Measurements from ENCODE around the gene USP10. TPM values are rescaled to one million over a fixed set of nuclear protein-coding genes. Genes with fewer than 3 reads are reported as not detected.
A peak's percentile ranks its signal among the peaks of the same experiment; 100 is the strongest.

USP10 gene
- total RNA-seq, 1 experiment from 2014 or later = 203 TPM

DNA sequence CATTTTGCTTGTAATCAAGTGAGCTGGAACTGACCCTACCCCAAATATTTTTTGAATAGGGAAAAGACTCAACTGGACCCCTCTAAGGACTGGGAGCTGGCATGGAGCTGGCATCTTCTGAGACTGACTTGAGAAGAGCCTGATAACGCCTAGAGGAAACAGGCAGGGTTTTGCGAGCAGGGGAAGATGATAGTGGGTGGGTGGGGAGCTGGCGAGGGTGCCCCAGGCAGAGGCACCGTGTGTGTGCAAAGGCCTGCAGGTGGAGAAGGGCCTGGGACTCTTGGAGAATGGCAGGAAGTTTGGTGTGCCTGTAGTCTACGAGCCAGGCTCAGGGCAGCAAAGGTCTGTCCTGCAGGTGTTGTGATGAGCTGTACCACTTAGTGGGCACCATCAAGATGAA lies 124.1 kb downstream of the USP10 start:
- H3K9ac ChIP-seq (ENCODE audit: extremely low read depth, insufficient read length, low read length) = no peak overlapping the region
- no peaks in the 10 kb centered on the region for H3K9me3 ChIP-seq (ENCODE audit: control insufficient read depth, low read depth, low read length)
- H3K23me2 ChIP-seq (ENCODE audit: insufficient read length, low read depth, low read length, poor library complexity, severe bottlenecking) = no peaks in the 10 kb centered on the region
- H3K27ac ChIP-seq (ENCODE audit: insufficient read length, low read depth, low read length) = no peak overlapping the region
- no peak overlapping the region for H4K5ac ChIP-seq (ENCODE audit: insufficient read length, low read depth, low read length)
- peaks cover 53% of the 10 kb centered on the region for H3K27me3 Mint-ChIP-seq (ENCODE audit: low read depth)
- no peak overlapping the region for H4K91ac ChIP-seq (ENCODE audit: insufficient read length, low read depth, low read length)
- H4K20me1 ChIP-seq (ENCODE audit: control insufficient read depth, insufficient read depth, insufficient read length) = no peaks in the 10 kb centered on the region
- no peak overlapping the region for H3K14ac ChIP-seq (ENCODE audit: insufficient read depth, low read length)
- TF ChIP-seq, protein P1, sequence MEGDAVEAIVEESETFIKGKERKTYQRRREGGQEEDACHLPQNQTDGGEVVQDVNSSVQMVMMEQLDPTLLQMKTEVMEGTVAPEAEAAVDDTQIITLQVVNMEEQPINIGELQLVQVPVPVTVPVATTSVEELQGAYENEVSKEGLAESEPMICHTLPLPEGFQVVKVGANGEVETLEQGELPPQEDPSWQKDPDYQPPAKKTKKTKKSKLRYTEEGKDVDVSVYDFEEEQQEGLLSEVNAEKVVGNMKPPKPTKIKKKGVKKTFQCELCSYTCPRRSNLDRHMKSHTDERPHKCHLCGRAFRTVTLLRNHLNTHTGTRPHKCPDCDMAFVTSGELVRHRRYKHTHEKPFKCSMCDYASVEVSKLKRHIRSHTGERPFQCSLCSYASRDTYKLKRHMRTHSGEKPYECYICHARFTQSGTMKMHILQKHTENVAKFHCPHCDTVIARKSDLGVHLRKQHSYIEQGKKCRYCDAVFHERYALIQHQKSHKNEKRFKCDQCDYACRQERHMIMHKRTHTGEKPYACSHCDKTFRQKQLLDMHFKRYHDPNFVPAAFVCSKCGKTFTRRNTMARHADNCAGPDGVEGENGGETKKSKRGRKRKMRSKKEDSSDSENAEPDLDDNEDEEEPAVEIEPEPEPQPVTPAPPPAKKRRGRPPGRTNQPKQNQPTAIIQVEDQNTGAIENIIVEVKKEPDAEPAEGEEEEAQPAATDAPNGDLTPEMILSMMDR (conservative IDR thresholded peaks at IDR 0.05) = no peak
- no peak overlapping the region for H3K4ac ChIP-seq (ENCODE audit: low read depth, low read length)
- no peaks in the 10 kb centered on the region; the same call in 1 of the 2 replicates for H3K4me1 ChIP-seq (ENCODE audit: insufficient read depth, low read length)
- no peak overlapping the region for H2BK15ac ChIP-seq (ENCODE audit: low read depth, low read length)
- no peak overlapping the region for H2BK20ac ChIP-seq (ENCODE audit: low read depth, low read length, poor library complexity, severe bottlenecking)
- no peak for DNase-seq
- H3K23ac ChIP-seq (ENCODE audit: insufficient read length, low read depth, low read length) = no peak overlapping the region
- H3T11ph ChIP-seq (ENCODE audit: low read length) = no peak overlapping the region
- H3K4me2 ChIP-seq (ENCODE audit: insufficient read depth, insufficient read length, low read length) = no peak overlapping the region
- H3K79me2 ChIP-seq (ENCODE audit: insufficient read depth, low read length) = no peaks in the 10 kb centered on the region
- no peak overlapping the region for H3K56ac ChIP-seq (ENCODE audit: insufficient read length, low read depth, low read length)
- WGBS (ENCODE audit: extremely low coverage, insufficient read length, low lambda C conversion rate) = no CpG with 5 or more reads among the region's 5 CpGs
- no peaks in the 10 kb centered on the region for H3K79me1 ChIP-seq (ENCODE audit: insufficient read depth, low read depth, low read length, poor library complexity, severe bottlenecking)
- H2BK5ac ChIP-seq (ENCODE audit: insufficient read length, low read length) = no peak overlapping the region
- H3K18ac ChIP-seq (ENCODE audit: insufficient read length, low read depth, low read length) = no peak overlapping the region
- H3K27me3 ChIP-seq (ENCODE audit: insufficient read depth, low read length) = peaks cover 14% of the 10 kb centered on the region; the same call in 1 of the 2 replicates
- no peak overlapping the region for H3K4me3 Mint-ChIP-seq
- H2AFZ ChIP-seq (ENCODE audit: low read length) = no peak overlapping the region
- no peaks in the 10 kb centered on the region for H3K36me3 Mint-ChIP-seq (ENCODE audit: insufficient read depth in 1 of 3, low read depth in 3 of 3)
- no peak overlapping the region for H2AK5ac ChIP-seq (ENCODE audit: insufficient read length, low read length)
- peaks cover 19 to 22% of the 10 kb centered on the region in 2 experiments for H3K4me1 Mint-ChIP-seq
- peak overlapping the region in 1 of 3 experiments; percentile 69; a peak in 1 of 7 replicates for H3K27ac Mint-ChIP-seq
- no peaks in the 10 kb centered on the region; a peak in 2 of 5 replicates for H3K9me3 Mint-ChIP-seq
- no peak overlapping the region for H2BK12ac ChIP-seq (ENCODE audit: insufficient read length, low read depth, low read length)
- no peak overlapping the region for H2BK120ac ChIP-seq (ENCODE audit: low read depth, low read length, poor library complexity, severe bottlenecking)
- H4K8ac ChIP-seq (replicated peaks; ENCODE audit: insufficient read length, low read depth, low read length) = no peak overlapping the region

All from H9 (cell line).